Medulla oblongata (tissue), 1 donor: ENCODE results near the gene AP1B1.

Source experiments
- DNase-seq: peaks from one replicate; pipeline ENCODE4 v3.0.0-alpha.2; 2015; ENCODE audit errors: extremely low spot score

AP1B1 gene

GRCh38 chr22:29300807-29301601 lies 87.4 kb downstream of the AP1B1 start:
- DNase-seq: no peak

DNA sequence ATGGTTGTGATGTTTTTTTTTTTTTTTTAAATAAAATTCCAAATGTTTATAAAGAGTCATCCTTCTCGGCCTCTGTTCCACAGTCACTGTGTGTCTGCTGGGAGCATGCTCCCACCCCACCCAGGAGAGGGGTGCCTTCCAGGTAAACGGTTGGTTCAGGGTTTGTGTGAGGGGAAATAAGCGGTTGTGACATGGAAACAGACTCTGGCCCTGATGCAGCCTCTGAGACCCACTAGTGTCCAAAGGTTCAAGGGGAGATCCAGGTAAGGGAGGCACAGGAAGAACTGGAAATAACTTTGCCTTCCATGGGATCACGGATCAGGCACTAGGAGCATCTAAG lies 87.9 kb downstream of the AP1B1 start:
- no peak for DNase-seq

DNA sequence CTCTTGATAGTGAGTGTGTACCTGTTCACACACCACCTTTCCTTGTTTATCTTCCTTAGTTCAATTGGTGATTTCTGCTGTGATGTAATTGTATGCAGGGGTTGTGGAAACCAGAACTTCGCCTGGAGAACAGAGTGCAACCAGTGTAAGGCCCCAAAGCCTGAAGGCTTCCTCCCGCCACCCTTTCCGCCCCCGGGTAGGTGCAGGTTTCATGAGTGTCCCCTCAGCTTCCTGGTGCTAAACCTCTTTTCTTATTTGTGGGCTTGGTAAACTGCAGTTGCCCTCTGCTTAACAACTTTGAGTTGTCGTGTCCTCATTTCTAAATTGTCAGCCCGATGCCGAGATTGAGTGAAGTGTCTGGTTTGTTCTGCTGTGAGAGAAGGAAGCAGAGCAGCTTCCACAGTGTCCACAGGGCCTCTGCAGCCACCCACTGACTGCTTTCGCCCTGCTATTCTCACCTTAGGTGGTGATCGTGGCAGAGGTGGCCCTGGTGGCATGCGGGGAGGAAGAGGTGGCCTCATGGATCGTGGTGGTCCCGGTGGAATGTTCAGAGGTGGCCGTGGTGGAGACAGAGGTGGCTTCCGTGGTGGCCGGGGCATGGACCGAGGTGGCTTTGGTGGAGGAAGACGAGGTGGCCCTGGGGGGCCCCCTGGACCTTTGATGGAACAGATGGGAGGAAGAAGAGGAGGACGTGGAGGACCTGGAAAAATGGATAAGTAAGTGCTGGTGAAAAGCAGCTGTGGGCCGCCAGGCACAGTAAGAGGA lies 89.1 kb downstream of the AP1B1 start:
- DNase-seq: no peak

DNA sequence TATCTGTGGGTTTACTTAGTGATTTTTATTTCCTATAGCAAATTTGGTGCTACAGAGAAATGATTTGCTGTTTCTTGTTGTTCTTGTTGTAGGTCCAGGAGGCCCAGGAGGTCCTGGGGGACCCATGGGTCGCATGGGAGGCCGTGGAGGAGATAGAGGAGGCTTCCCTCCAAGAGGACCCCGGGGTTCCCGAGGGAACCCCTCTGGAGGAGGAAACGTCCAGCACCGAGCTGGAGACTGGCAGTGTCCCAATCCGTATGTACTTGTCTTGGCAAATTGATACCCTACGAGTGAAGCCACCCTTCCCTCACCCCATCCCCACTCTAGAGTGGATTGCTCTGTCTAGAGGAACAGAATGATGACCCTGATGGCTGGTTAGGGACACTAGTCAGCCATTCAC lies 89.7 kb downstream of the AP1B1 start:
- DNase-seq: no peak

DNA sequence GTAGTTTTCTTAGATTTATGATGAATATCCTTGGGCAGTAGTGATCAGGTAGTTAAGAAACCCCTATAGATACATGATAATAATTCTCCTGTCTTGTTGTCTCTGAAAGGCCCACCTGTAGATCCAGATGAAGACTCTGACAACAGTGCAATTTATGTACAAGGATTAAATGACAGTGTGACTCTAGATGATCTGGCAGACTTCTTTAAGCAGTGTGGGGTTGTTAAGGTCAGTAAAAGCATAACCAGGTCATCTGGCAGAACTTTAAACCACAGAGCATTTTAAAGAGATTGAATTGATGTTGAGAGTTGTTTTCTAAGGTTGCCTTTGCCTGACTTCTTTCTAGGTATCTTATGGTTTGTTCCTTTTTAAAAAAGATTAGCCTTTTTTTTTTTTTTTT lies 96.0 kb downstream of the AP1B1 start:
- no peak for DNase-seq

DNA sequence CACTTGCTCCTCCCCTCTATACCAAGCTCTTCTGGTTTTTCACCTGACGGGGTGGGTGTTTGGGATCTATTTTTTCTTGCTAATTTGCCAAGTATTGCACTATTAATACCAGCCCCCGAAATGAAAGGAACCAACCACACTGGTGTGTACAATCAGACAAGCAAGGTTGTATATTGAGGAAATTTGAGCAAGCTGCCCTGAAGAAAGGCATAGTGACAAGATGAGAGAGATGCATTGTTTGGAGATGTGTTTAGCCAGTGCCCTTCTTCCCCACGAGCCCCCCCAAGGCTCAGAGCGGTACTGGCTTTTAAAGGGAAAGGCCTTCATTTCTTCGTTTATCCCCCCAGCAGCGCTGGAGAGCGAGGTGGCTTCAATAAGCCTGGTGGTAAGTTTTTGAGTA lies 97.2 kb downstream of the AP1B1 start:
- peak; percentile 55 for DNase-seq

DNA sequence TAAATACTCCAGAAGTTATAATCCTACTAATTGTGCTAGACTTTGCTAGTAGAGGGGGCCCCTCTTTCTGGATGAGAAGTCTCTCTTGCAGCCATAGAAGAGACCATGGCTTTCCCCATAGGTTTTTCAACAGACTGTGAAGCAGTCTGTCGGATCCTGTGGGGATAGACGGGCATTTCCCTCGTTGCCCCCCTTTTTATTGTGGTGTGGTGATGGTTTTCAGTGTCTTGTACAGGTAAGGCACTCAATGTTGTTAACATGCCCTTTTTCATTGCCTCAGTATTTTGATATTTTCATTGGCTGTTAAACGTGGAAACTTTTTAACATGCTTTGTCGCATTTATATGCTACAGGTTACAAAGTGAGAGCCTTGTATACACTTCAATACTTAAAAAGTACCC lies 98.3 kb downstream of the AP1B1 start:
- no peak for DNase-seq

DNA sequence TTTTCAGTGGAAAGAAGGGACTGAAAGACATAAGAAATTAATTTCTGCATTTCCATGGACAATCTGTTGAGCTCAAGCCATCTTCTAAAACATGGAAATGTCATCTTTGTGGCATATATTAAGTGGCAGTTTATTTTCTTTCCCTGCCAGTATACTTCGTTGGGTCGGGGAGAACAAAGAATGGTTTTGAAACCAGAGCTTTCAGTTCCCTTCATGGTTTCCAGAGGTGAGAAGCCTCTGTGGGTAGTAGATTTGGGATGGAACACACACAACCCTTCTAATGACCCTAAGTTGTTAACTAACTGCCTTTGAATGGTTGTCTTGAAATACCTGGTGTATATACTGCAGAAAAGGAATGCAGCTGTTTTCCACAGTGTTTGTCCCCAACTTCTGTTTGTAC lies 99.5 kb downstream of the AP1B1 start:
- no peak for DNase-seq

- DNase-seq: no peak
Measured at GRCh38 chr22:29284196-29284595, 104.2 kb downstream of the AP1B1 start.

- DNase-seq: no peak
Measured at GRCh38 chr22:29277927-29278326, 110.4 kb downstream of the AP1B1 start.
